Measurements from ENCODE around the gene CCM2. TPM values are rescaled to one million over a fixed set of nuclear protein-coding genes. Genes with fewer than 3 reads are reported as not detected.
"Not testable (repeated sequence)": the region's sequence is repeated elsewhere in the genome, so short reads cannot be mapped to it uniquely, and the experiment has no call there.

CCM2 gene
- total RNA-seq, 1 experiment from 2014 or later = 43.9 TPM

DNA sequence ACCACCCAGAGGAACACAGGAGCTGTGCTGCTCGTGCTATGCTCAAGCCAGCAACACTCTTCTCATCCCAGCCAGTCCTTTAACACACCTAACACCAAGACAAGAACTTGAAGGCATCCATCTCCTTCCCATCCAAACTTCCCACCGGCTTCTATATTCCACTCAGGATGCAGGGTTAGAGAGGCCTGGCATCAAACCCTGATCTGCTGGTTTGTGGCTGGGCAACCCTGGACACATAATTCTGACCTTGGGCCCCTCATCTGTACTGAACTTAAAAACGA is 15.6 kb upstream of the CCM2 start:
- H3K27me3 ChIP-seq (ENCODE audit: control insufficient read depth, insufficient read depth, low read length) = no peaks in the 10 kb centered on the region
- DNase-seq = no peak
- peaks cover 36% of the 10 kb centered on the region for H3K36me3 ChIP-seq (replicated peaks; ENCODE audit: control insufficient read depth, insufficient read depth, low read length)
- no peak overlapping the region for H3K4me3 ChIP-seq (ENCODE audit: insufficient read depth, low read depth, low read length)

DNA sequence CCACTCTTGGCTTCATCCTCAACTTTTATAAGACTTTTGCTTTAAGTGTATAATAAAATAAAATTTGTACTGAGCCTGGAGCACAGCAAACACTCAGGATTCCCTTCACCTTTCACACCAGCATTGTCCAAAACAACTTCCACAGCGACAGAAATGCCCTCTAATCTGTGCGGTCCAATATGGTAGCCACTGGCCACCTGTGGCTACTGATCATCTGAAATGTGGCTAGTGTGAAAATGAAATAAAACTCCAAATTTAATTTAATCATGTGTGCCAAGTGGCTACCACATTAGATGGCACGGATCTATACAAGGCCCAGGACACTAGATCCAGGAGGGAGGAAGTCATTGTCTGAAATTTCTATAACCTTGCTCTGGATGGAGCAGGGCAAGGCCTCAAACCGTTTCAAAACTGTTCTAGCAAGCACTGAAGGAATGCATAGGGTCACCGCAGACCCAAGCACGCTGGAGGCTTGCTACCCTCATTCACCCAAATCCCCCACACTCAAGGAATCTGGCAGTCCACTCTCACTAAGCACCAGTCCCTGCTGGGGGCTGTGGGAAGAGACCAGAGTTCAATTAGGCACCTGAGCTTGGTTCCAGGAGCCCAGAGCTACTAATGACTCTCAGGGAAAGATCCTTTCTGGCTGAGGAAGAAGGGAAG is 14.8 kb upstream of the CCM2 start:
- H3K36me3 ChIP-seq (replicated peaks; ENCODE audit: control insufficient read depth, insufficient read depth, low read length) = peaks cover 36% of the 10 kb centered on the region
- DNase-seq = peak; percentile 11
- peak overlapping the region; percentile 95 for H3K4me3 ChIP-seq (ENCODE audit: insufficient read depth, low read depth, low read length)
- no peaks in the 10 kb centered on the region for H3K27me3 ChIP-seq (ENCODE audit: control insufficient read depth, insufficient read depth, low read length)

DNA sequence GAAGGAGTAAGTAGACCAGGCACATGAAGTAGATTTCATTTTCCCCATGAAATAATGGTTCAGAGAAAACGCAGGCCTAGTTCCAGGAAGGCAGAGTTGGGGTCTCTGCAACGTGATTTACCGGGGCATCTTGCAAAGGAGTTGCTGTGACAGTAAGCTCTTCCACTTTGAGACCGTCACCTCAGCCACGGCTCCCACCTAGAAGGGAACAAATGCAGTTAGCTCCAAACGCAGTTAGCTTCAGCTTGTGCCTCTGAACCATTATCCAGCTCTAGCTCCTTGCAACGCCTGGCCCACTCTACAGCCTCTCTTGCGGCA is 14.1 kb upstream of the CCM2 start:
- peaks cover 36% of the 10 kb centered on the region for H3K36me3 ChIP-seq (replicated peaks; ENCODE audit: control insufficient read depth, insufficient read depth, low read length)
- no peak for DNase-seq
- no peaks in the 10 kb centered on the region for H3K27me3 ChIP-seq (ENCODE audit: control insufficient read depth, insufficient read depth, low read length)

DNA sequence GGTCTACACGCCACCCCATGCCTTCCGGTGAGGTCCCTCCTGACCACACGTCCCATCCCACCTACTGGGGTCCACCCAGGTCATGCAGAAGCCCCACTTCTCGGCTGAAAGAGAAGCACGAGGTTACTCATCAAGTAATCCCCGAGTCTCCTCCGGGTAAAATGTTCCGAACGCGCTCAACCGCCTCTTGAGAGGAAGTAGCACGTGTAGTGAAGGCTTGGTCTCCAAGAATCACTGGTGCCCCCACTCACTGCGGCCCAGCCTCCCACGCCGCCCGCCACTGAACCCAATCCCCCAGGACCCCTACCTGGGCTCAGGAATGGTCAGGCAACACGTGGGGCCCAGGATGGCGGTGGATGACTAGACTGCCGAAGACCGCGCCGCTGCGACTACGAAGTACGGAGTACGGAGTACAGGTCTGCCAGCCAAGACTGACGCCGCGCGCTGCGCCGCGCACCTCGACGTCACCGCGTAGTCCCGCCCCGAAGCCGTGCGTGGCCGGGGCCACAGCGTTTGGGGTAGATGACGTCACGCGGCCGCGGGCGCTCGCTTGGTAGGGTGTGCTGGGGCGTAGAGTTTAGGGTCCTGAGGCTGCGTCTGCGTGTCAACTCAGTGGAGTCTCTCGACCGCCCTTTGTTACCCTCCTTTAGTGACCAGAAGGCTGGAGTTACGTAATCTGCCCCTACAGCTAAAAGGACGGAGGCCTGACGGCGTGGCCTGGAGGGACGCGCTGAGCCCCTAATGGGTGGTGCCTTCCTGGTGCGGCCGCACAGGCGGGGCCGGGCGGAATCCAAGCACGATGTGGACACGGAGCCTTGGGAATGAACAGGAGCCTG is 13.6 kb upstream of the CCM2 start:
- DNase-seq = peak; percentile 95
- H3K36me3 ChIP-seq (replicated peaks; ENCODE audit: control insufficient read depth, insufficient read depth, low read length) = peaks cover 36% of the 10 kb centered on the region
- peak overlapping the region; percentile 95 for H3K4me3 ChIP-seq (ENCODE audit: insufficient read depth, low read depth, low read length)
- H3K27me3 ChIP-seq (ENCODE audit: control insufficient read depth, insufficient read depth, low read length) = no peaks in the 10 kb centered on the region

More for the DNA sequence above, 14.1 kb upstream of the CCM2 start:
- peak overlapping the region; percentile 95 for H3K4me3 ChIP-seq (ENCODE audit: insufficient read depth, low read depth, low read length)

DNA sequence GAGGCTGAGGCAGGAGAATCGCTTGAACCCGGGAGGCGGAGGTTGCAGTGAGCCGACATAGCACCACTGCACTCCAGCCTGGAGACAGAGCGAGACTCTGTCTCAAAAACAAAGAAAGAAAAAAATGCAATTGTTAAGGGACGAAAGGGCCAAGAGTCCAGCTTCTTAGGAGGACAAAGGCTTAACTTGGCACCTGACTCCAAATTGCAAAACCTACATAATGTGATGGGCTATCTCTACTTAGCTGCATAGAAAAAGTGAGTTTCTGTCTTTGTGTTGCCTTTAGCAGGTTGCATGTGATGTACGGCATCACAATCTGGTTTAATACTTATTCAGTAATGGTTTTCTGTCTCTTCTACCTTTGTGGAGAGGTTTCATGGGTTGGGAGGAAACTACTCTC is 12.5 kb upstream of the CCM2 start:
- Histone ChIP-seq H3K4me3 (ENCODE audit: insufficient read depth, low read depth, low read length) (no peak overlapping the region), H3K27me3 (ENCODE audit: control insufficient read depth, insufficient read depth, low read length) (no peaks in the 10 kb centered on the region), H3K36me3 (replicated peaks; ENCODE audit: control insufficient read depth, insufficient read depth, low read length) (peaks cover 35% of the 10 kb centered on the region)
- no peak for DNase-seq

DNA sequence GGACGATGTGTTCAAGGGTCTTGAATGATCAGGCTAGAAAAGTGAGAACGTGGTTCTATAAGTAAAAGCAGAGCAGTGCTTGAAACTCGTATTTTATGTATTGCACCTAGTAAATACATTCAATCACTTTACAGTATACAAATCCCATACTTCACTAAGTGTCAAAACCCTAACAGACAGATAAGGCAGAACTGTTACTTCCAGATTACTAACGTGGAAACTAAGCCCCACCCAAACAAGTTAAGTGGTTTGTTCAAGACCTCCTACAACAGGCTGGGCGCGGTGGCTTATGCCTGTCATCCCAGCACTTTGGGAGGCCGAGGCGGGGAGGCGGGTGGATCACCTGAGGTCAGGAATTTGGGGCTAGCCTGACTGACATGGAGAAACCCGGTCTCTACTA is 12.0 kb upstream of the CCM2 start:
- Histone ChIP-seq H3K4me3 (ENCODE audit: insufficient read depth, low read depth, low read length) (no peak overlapping the region), H3K27me3 (ENCODE audit: control insufficient read depth, insufficient read depth, low read length) (no peaks in the 10 kb centered on the region), H3K36me3 (replicated peaks; ENCODE audit: control insufficient read depth, insufficient read depth, low read length) (peaks cover 29% of the 10 kb centered on the region)
- no peak for DNase-seq

DNA sequence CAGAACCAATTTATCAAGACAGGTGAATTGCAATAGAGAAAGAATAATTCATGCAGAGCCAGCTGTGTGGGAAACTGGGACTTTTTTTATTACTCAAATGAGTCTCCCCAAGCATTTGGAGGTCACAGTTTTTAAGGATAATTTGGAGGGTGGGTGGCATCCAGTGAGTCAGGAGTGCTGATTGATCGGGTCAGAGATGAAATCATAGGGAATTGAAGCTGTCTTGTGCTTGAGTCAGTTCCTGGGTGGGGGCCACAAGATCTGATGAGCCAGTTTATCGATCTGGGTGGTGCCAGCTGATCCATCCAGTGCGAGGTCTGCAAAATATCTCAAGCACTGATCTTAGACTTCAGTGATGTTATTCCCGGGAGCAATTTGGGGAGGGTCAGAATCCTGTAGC is 11.3 kb upstream of the CCM2 start:
- DNase-seq = no peak
- H3K4me3 ChIP-seq (ENCODE audit: insufficient read depth, low read depth, low read length) = no peak overlapping the region
- no peaks in the 10 kb centered on the region for H3K27me3 ChIP-seq (ENCODE audit: control insufficient read depth, insufficient read depth, low read length)
- peaks cover 22% of the 10 kb centered on the region for H3K36me3 ChIP-seq (replicated peaks; ENCODE audit: control insufficient read depth, insufficient read depth, low read length)

DNA sequence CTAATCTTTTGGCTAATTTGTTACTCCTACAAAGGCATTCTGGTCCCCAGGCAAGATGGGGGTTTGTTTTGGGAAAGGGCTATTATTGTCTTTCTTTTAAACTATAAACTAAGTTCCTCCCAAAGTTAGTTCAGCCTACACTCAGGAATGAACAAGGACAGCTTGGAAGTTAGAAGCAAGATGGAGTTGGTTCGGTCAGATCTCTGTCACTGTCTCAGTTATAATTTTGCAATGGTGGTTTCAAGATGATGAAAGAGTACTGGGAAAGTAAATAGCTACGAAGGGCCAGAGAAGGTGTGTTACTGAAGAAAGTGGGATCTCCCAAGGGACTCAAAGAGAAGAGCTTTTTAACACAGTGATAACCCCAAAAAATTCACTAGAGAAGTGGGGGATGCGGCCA is 10.9 kb upstream of the CCM2 start:
- H3K27me3 ChIP-seq (ENCODE audit: control insufficient read depth, insufficient read depth, low read length) = no peaks in the 10 kb centered on the region
- H3K36me3 ChIP-seq (replicated peaks; ENCODE audit: control insufficient read depth, insufficient read depth, low read length) = peaks cover 18% of the 10 kb centered on the region
- DNase-seq = no peak
- H3K4me3 ChIP-seq (ENCODE audit: insufficient read depth, low read depth, low read length) = no peak overlapping the region

DNA sequence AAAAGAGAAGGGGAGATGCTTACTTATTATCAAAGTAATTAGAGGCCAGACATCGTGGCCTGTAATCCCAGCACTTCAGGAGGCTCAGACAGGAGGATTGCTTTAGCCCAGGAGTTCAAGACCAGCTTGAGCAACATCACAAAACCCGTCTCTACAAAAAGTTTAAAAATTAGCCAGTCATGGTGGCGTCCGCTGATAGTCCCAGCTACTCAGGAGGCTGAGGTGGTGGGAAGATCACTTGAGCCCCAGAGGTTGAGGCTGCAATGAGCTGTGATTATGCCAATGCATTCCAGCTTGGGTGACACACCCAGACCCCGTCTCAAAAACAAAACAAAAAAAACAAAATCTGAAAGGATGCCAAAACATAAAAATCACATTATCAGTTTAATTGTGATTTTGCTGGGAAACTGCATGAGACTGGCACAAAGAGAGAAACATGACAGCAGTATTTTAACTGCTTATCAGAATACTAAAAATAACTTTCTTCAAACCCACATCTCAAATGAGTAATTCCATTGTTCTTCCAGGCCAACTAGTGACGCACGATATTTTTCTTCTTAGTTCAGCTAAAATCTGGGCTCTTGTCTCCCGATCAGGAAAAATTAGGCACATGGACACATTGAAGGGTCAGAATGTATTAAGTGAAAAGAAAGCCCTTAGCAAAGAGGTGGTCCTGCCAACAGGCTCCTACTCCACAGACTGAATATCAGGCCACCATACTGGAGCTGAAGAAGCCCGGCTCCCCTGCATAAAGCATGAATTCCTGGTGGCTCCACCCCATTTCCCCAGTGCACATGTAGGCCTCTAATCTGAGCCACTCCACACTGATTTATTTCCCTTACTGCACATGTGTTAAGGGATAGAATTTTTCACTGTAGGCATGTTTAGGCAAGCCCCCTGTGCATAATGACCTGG is 9.6 kb upstream of the CCM2 start:
- no peaks in the 10 kb centered on the region for H3K27me3 ChIP-seq (ENCODE audit: control insufficient read depth, insufficient read depth, low read length)
- H3K4me3 ChIP-seq (ENCODE audit: insufficient read depth, low read depth, low read length) = no peak overlapping the region
- H3K36me3 ChIP-seq (replicated peaks; ENCODE audit: control insufficient read depth, insufficient read depth, low read length) = peaks cover 6% of the 10 kb centered on the region
- DNase-seq = no peak

DNA sequence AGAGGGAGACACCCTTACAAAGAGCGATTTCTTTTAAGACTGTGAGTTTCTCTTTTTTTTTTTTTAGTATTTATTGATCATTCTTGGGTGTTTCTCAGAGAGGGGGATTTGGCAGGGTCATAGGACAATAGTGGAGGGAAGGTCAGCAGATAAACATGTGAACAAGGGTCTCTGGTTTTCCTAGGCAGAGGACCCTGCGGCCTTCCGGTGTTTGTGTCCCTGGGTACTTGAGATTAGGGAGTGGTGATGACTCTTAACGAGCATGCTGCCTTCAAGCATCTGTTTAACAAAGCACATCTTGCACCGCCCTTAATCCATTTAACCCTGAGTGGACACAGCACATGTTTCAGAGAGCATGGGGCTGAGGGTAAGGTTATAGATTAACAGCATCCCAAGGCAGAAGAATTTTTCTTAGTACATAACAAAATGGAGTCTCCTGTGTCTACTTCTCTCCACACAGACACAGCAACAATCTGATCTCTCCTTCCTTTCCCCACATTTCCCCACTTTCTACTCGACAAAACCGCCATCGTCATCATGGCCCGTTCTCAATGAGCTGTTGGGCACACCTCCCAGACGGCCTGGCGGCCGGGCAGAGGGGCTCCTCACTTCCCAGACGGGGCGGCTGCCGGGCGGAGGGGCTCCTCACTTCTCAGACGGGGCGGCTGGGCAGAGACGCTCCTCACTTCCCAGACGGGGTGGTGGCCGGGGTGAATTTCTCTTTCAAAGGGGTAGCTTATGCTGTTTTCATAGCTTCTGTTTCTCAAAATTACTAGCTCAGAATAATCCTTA is 7.8 kb upstream of the CCM2 start:
- not testable (repeated sequence) for DNase-seq; H3K4me3 ChIP-seq (ENCODE audit: insufficient read depth, low read depth, low read length); H3K27me3 ChIP-seq (ENCODE audit: control insufficient read depth, insufficient read depth, low read length); H3K36me3 ChIP-seq (replicated peaks; ENCODE audit: control insufficient read depth, insufficient read depth, low read length)

DNA sequence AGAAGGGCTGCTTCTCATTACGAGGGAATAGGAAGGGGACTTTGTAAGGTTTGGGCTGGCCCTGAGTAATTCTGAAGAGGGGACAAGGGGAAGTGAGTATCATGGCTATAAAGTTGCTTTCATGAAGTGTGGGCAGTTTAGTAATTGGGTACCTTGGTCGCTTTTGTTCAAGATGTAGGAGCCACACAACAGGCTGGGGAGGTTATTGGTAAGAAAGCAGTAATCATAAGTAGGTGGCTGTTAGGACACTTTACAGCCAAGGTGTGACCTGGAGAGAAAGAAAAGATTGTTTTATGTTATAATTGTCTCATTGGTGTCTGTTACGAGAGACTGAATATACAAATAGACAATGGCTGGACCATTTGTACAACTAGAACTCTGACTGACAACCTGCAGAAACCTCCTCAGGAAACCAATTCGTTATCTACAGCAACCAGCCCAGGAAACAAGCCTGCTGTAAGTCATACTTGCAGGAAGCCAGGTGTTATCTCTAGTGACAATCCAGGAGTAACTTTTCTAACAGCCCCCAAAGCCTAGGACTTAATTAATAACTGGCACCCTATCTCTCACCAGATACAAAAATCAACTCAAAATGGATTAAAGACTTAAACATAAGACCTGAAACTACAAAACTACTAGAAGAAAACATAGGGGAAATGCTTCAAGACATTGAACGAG is 5.0 kb upstream of the CCM2 start:
- Histone ChIP-seq H3K4me3 (ENCODE audit: insufficient read depth, low read depth, low read length) (no peak overlapping the region), H3K36me3 (replicated peaks; ENCODE audit: control insufficient read depth, insufficient read depth, low read length) (no peaks in the 10 kb centered on the region), H3K27me3 (ENCODE audit: control insufficient read depth, insufficient read depth, low read length) (no peaks in the 10 kb centered on the region)
- no peak for DNase-seq

DNA sequence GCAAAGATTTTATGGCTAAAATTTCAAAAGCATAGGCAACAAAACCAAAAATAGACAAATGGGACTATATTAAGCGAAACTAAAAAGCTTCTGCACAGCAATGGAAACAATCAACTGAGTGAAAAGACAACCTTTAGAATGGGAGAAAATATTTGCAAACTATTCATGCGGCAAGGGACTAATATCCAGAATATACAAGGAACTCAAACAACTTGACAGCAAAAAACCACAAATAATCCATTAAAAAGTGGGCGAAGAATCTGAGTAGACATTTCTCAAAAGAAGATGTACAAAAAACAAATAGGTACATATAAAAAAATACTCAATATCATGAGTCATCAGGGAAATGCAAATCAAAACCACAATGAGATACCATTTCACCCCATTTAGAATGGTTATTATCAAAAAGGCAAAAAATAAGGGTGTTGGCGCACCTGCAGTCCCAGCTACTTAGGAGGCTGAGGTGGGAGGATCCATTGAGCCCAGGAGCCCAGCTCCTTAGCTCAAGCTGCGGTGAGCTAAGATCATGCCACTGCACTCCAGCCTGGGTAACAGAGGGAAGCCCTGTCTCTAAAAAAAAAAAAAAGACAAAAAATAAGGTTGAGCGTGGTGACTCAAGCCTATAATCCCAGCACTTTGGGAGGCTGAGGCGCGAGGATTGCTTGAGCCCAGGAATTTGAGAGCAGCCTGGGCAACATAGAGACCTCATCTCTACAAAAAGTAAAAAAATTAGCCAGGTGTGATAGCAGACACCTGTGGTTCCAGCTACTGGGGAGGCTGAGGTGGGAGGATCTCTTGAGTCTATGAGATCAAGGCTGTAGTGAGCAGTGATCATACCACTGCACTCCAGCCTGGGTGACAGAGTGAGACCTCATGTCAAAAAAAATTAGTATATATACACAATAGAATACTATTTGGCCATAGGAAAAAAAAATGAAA is 4.2 kb upstream of the CCM2 start:
- DNase-seq = no peak
- Histone ChIP-seq H3K36me3 (replicated peaks; ENCODE audit: control insufficient read depth, insufficient read depth, low read length) (no peaks in the 10 kb centered on the region), H3K4me3 (ENCODE audit: insufficient read depth, low read depth, low read length) (no peak overlapping the region), H3K27me3 (ENCODE audit: control insufficient read depth, insufficient read depth, low read length) (no peaks in the 10 kb centered on the region)

Data from H7 (cell line).